SK-N-SH treated with all-trans-retinoic acid at 6 μM for 48 hours (cell line): ENCODE data around the gene BAG1.

Experiments
- ATAC-seq: fragments of 200-7000 bp; cut with Tn5 transposase; 3 replicates; pipeline ENCODE4 v1.9.1; 2020; ENCODE audit warnings: mild to moderate bottlenecking, moderate library complexity
- ARNTL ChIP-seq: fragments of 450-650 bp; formaldehyde crosslinking; IDR thresholded peaks from 2 replicates; pipeline ENCODE4 v1.5.0; 2020; ENCODE audit warnings: low read depth, mild to moderate bottlenecking, moderate library complexity, borderline replicate concordance
- CREB5 ChIP-seq: fragments of 250-450 bp; sonication (Bioruptor Pico); IDR thresholded peaks from 2 replicates; pipeline ENCODE4 v1.5.1; 2020; ENCODE audit warnings: low read depth, mild to moderate bottlenecking, moderate library complexity
- CSDC2 ChIP-seq: fragments of 250-450 bp; sonication (Bioruptor Pico); IDR thresholded peaks from 2 replicates; pipeline ENCODE4 v1.5.0; 2020; ENCODE audit warnings: mild to moderate bottlenecking, moderate library complexity
- ESRRG ChIP-seq: fragments of 250-450 bp; sonication (Bioruptor Pico); IDR thresholded peaks from 2 replicates; pipeline ENCODE4 v1.6.1; 2021; ENCODE audit warnings: mild to moderate bottlenecking
- ISL1 ChIP-seq: fragments of 250-450 bp; sonication (Bioruptor Pico); IDR thresholded peaks from 2 replicates; pipeline ENCODE4 v2.1.2; 2022; ENCODE audit warnings: mild to moderate bottlenecking, moderate library complexity
- OSR1 ChIP-seq: fragments of 250-450 bp; sonication (Bioruptor Pico); IDR thresholded peaks from 2 replicates; pipeline ENCODE4 v1.8.0; 2022; ENCODE audit warnings: moderate library complexity, mild to moderate bottlenecking, inconsistent platforms
- PATZ1 ChIP-seq: fragments of 250-450 bp; sonication (Bioruptor Pico); IDR thresholded peaks from 2 replicates; pipeline ENCODE4 v1.8.0; 2020; ENCODE audit warnings: mild to moderate bottlenecking, moderate library complexity, borderline replicate concordance
- RARB ChIP-seq: fragments of 250-450 bp; sonication (Bioruptor Pico); IDR thresholded peaks from 2 replicates; pipeline ENCODE4 v1.8.0; 2021; ENCODE audit warnings: mild to moderate bottlenecking, moderate library complexity
- SNAI2 ChIP-seq: fragments of 250-450 bp; sonication (Bioruptor Pico); IDR thresholded peaks from 2 replicates; pipeline ENCODE4 v1.5.0; 2020; ENCODE audit warnings: mild to moderate bottlenecking, moderate library complexity
- TCF4 ChIP-seq: fragments of 250-450 bp; sonication (Bioruptor Pico); IDR thresholded peaks from 2 replicates; pipeline ENCODE4 v1.8.0; 2021; ENCODE audit warnings: mild to moderate bottlenecking, moderate library complexity, borderline replicate concordance
- TOX ChIP-seq: fragments of 250-450 bp; sonication (Bioruptor Pico); IDR thresholded peaks from 2 replicates; pipeline ENCODE4 v1.8.0; 2021; ENCODE audit warnings: mild to moderate bottlenecking, moderate library complexity, borderline replicate concordance
- TSHZ2 ChIP-seq: fragments of 250-450 bp; sonication (Bioruptor Pico); IDR thresholded peaks from 2 replicates; pipeline ENCODE4 v1.5.0; 2020; ENCODE audit warnings: mild to moderate bottlenecking, moderate library complexity
- ZC3H10 ChIP-seq: fragments of 250-450 bp; sonication (Bioruptor Pico); IDR thresholded peaks from 2 replicates; pipeline ENCODE4 v1.5.1; 2021; ENCODE audit warnings: mild to moderate bottlenecking, moderate library complexity
- ZFP3 ChIP-seq: fragments of 250-450 bp; sonication (Bioruptor Pico); IDR thresholded peaks from 2 replicates; pipeline ENCODE4 v1.5.0; 2020; ENCODE audit warnings: mild to moderate bottlenecking, moderate library complexity
- ZFP30 ChIP-seq: fragments of 450-650 bp; formaldehyde crosslinking; IDR thresholded peaks from 2 replicates; pipeline ENCODE4 v1.5.0; 2022; ENCODE audit warnings: mild to moderate bottlenecking, moderate library complexity
- ZNF565 ChIP-seq: fragments of 450-650 bp; formaldehyde crosslinking; conservative IDR thresholded peaks from 2 replicates; pipeline ENCODE4 v1.5.0; 2020; ENCODE audit warnings: low read depth, mild to moderate bottlenecking, moderate library complexity
- ZNF70 ChIP-seq: fragments of 450-650 bp; formaldehyde crosslinking; IDR thresholded peaks from 2 replicates; pipeline ENCODE4 v1.5.0; 2020; ENCODE audit warnings: mild to moderate bottlenecking, moderate library complexity
- ZNF8 ChIP-seq: fragments of 450-650 bp; formaldehyde crosslinking; IDR thresholded peaks from 2 replicates; pipeline ENCODE4 v1.5.0; 2020; ENCODE audit warnings: mild to moderate bottlenecking, moderate library complexity

The BAG1 gene

GRCh38 chr9:33231623-33231942, 32.9 kb downstream of the BAG1 start (continued):
- TF ChIP-seq RARB (CRISPR knock-in tag), result no peak
- TF ChIP-seq TCF4 (CRISPR knock-in tag), result no peak
- TF ChIP-seq ZC3H10, result no peak
- no peak for TF ChIP-seq OSR1 (CRISPR knock-in tag)
- no peak for TF ChIP-seq ZNF565 (CRISPR knock-in tag)
- no peak for TF ChIP-seq ESRRG (CRISPR knock-in tag)
- TF ChIP-seq TSHZ2, result no peak
- TF ChIP-seq ARNTL (CRISPR knock-in tag), result no peak

- TF ChIP-seq ZNF70 (CRISPR knock-in tag), result no peak
- no peak for TF ChIP-seq TSHZ2
- no peak for TF ChIP-seq PATZ1 (CRISPR knock-in tag)
- no peak for TF ChIP-seq TOX (CRISPR knock-in tag)
- TF ChIP-seq SNAI2 (CRISPR knock-in tag), result no peak
- no peak for ATAC-seq
These were observed 33.5 kb downstream of the BAG1 start for GRCh38 chr9:33230756-33231622.

GRCh38 chr9:33229359-33230114, 35.0 kb downstream of the BAG1 start:
- no peak for ATAC-seq
- TF ChIP-seq ISL1 (CRISPR knock-in tag), result no peak
- TF ChIP-seq ZC3H10, result no peak
- no peak for TF ChIP-seq ZFP3 (CRISPR knock-in tag)
- no peak for TF ChIP-seq SNAI2 (CRISPR knock-in tag)
- no peak for TF ChIP-seq CREB5 (CRISPR knock-in tag)
- no peak for TF ChIP-seq TOX (CRISPR knock-in tag)
- TF ChIP-seq CSDC2 (CRISPR knock-in tag), result no peak

- no peak for ATAC-seq
- no peak for TF ChIP-seq TSHZ2
- TF ChIP-seq ESRRG (CRISPR knock-in tag), result no peak
- no peak for TF ChIP-seq RARB (CRISPR knock-in tag)
- no peak for TF ChIP-seq ZNF565 (CRISPR knock-in tag)
- TF ChIP-seq ZFP3 (CRISPR knock-in tag), result no peak
- no peak for TF ChIP-seq TCF4 (CRISPR knock-in tag)
- TF ChIP-seq CREB5 (CRISPR knock-in tag), result no peak
- no peak for TF ChIP-seq ZNF8 (CRISPR knock-in tag)
- TF ChIP-seq ZFP30, result no peak
- TF ChIP-seq PATZ1 (CRISPR knock-in tag), result no peak
These were observed 35.9 kb downstream of the BAG1 start for GRCh38 chr9:33228606-33229005.
